ENCODE measurements around the gene RAB6B.

Gene RAB6B

DNA sequence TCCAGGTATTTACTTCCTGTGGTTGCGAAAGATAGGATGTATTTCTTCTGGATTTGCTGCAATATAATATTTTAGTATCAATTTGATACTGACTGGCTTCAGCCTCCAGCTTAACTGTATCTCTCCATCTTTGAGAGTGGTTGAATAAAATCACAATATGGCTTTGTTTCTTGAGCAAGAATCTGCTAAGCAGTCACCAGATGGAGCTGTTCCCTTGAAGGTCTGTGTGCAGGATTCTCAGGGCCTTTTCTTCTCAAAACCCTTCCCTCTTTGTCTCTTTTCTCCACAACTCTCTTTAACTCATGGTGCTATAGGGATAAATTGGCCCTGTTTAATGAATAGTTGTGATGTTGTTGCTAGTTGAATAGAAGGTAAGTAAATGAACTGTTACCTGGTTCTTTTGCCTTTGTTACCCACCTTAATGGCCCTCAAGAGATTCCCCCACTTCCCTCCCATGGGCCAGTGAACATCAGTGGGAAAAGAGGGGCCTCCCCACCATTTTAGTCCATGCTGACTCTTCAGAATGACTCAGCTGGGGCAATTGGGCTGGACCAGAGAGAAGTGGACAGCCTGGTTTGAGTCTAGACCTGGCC is 34.8 kb upstream of the RAB6B start:
- DNase-seq (ENCODE audit: low read depth in 2 of 2) = no peak

DNA sequence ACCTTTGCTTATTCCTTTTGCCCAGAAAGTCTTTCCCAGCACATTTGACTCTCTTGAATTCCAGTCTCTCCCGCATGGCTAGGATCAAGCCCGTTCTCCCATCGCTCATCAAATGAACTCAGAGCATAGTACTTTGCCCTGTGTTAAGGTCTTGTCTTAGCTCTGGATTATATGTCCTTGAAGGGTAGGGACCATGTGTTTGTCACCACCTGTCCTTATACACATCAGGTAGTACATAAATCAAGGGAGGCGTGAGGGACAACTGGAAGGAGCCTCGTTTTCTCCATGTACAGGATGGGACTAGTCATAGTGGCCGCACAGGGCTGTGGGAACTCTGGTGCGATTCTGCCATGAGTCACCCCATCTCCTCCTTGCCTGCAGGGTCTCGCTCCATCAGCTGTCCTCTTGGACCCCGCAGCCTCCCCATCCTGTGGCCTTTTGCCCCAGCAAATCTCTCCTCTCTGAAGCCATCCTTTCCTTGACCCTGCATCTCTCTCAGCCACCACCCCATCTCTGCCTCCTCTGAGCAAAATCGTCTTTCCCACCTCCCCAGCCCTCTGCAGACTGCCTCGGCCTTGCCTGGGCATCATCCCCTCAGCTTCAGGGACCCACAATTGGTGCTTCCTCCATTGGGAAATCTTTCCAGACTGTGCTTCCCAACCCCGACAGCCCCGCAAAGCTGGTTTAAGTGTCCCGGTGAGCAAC is 33.4 kb upstream of the RAB6B start:
- no peak for DNase-seq (ENCODE audit: low read depth in 2 of 2)

DNA sequence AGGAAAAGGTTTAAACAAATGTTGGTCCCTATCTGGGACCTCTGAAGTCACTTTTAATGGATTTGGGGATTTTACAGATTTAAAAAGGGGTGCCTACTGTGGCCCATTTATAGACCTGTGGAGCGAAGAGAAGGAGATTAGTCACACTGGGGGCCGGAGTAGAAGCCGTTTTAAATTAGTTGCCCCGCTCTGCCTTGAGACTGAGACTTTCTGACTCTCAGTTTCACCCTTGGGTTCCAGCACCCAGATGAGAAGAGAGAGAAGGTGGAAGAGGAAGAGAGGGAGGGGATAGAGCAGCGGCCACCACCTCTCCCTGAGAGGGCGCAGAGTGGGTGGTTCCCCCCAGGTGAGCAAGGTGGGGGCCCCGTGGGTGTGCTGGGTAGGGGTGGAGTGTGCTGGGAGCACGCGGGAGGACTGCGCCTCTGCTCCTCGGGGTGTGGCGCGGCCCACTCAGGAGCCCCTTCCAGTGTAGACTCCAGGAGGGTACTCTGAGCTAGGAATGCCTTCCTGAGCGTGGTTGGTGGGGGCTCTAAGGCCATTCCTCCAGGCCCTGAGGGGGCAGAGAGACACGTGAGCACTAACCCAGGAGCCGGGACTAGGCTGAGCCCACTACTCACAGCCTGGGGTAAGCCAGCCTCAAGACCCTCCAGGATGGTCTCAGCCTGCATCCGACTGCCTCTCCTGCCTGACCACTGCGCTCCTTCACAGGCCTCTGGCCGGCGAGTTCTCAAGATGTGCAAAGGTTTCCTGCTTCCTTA is 32.6 kb upstream of the RAB6B start:
- DNase-seq (ENCODE audit: low read depth in 2 of 2) = no peak

DNA sequence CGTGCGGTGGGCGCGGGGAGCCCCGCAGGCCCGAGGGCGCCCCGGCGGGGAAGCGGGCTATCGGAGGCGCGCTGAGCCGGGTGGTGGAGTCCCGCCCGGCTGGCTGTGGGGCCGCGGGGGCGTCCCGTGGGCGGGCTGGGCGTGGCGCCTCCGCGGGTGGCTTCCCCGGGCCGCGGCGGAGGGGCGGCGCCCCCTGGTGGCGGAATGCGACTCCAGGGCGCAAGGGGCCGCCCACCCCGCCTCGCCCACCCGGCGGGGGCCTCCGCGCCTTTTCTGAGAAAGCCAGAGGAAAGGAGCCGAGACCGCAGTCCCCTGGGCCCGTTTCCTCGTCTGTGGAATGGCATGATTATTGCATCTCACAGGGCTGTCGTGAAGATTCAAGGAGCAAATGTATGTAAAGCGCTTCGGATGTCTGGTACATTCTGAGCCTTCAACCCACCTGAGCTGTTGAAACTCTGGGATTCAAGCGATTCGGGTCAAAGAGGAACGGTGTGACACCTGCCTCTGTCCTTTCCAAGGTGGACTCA is 31.9 kb upstream of the RAB6B start:
- peak; percentile 57 to 63 for DNase-seq (ENCODE audit: low read depth in 2 of 2)

DNA sequence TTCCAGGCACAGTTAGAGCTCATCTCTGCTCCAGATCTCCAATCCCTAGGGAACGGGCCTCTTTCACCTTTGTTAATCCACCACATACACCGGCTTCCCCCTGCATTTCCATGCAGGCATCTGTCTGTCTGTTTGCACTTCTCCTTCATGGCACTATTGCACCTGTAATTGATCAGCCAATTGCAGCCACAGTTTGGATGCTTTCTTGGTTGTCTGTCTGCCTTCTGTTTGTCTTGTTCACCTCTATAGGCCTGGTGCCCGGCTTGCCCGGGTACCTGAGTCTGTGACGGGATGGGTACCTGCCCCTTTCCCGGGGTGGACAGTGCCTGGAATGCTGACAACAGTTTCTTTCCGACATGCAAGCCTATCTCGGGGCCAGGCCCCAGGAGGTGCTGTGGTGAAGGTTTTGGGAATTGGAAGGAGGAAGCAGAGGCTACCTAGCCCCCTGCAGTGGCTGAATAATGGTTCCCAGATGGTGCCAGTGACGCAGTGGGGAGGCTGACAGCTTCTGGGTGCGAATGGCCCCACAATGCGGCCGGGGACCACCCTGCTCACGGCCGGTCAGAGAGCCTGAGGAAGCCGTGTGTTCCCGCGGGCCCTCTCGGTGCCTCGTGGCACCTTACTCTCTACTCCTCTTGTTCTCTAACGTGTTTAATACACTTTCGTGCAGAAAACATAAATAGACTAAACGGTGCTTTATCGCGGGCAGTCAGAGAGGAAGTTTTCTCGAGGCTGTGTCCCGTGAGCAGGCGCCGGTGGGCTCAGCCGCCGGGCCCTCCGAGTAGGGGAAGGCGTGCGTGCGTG is 31.3 kb upstream of the RAB6B start:
- no peak for DNase-seq (ENCODE audit: low read depth in 2 of 2)

DNA sequence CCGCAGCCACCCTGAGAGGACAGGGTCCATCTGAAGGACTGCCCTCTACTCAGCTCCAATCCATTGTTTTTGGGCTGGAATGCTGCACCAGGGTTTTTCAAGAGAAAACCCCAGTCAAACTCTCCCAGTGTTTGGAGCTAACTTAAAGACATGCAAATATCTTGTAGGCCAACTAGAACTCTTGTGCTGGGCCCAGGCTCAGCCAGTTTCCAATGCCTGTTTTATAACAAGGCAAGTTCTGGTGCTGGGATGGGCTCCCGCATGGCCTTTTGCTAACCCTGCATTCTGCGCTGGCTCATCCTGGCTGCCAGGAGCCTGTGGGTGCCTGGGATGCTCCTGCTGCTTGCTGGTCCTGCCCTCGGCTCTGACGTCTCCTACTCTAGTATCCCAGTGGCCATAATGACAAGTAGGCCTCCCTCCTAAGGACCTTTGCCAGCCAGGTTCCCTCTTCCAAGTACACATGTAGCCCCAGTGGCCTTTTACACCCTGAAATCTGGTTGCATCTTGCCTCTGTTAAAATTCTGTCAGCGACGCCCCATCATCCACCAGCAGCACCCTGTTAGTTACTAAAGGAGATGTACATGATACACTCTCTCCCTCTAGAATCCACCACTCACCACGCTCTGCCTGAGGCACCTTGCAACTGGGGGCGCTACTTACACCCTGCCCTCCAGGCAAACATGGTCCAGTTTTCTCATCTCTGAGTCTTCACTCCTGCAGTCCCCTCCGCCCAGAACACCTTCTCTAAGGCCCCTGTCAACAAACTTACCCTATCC is 30.5 kb upstream of the RAB6B start:
- DNase-seq (ENCODE audit: low read depth in 2 of 2) = no peak

DNA sequence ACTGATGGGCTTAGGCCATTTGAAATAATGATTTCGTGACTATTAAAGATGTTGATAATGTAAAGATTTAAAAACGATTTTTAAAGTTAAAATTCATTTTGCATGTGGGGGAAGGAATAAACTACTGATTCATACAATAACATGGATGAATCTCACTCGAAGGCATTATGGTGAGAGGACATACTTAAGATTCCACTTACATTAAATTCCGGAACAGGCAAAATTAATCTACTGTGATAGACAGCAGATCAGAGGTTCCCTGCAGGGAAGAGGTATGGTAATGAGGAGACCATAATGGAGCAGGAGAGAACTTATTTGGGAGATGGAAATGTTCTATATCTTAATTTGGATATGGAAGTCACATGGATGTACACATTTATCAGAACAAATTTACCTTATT is 28.4 kb upstream of the RAB6B start:
- no peak for DNase-seq (ENCODE audit: low read depth in 2 of 2)

DNA sequence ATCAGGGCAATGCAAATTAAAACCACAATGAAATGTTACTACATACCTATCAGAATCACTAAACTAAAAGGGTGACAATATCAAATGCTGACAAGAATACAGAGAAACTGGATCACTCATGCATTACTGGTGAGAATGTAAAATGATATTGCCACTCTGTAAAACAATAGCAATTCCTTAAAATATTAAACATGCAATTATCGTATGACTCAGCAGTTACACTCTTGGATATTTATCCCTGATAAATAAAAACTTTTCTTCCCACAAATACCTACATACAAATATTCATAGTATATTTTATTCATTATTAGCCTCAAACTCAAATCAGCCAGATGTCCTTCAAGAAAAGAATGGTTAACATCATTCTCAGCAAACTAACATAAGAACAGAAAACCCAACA is 25.9 kb upstream of the RAB6B start:
- no peak for DNase-seq (ENCODE audit: low read depth in 2 of 2)

DNA sequence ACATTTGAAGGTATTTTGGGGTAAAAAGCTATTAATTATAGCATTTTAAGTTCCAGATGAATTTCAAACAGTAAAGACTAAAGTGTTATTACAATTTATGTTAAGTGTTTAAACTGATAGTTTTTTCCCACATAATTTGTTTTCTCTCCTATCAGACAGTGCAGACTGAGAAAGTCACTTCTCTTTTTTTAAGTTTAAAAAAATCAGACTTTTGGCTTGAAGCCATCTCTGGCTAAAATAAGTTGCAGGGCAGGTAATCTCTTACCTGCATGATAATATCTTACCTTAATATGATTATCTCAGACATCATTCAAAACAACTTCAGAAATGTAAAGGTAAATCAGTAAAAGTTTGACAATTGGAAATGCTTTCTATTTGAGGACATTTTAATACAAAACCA is 21.5 kb upstream of the RAB6B start:
- DNase-seq (ENCODE audit: low read depth in 2 of 2) = no peak

DNA sequence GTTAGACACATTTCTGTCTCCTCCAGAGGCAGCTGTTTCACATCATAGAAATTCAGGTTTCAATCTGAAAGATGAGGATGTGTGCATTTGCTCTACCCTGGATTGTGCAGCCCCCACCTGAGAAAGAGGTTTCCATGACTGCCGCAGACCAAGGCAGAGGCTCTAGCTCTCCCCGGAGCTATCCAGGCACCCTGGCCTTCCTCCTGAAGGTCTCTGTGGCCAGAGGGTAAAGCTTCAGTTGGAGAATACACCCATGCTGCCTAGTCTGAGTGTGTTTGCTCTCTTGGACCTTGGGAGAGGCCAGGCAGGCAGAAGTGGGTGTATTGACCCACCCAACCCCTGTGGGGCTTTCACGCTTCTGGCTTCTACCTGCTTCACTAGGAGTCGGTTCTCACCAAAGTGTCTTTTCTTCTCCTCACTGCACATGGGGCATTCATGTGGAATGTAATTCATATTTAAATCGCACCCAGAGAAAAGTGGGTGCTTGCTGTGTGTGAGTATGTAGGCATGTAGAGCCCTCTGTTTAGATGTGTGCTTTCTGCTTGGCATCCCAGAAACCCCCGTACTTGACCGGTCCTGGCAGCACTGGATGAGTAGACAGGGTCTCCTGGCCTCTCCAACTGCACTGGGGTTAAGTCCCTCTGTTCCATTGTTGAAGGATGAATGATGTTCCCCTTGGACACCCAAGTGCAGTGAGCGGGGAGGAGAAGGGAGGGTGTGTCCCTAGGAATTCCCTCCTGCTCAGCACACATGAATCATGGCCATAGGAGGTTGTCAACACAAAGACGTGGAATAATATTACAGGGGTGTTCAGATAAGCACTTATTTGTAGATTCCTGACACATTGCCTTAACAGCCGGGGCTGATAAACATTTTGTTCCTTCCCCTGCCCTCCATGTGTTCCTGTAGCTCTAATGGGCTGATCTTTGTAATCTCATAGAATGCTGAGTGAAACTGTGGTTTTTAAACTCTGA is 20.3 kb upstream of the RAB6B start:
- DNase-seq (ENCODE audit: low read depth in 2 of 2) = no peak

DNA sequence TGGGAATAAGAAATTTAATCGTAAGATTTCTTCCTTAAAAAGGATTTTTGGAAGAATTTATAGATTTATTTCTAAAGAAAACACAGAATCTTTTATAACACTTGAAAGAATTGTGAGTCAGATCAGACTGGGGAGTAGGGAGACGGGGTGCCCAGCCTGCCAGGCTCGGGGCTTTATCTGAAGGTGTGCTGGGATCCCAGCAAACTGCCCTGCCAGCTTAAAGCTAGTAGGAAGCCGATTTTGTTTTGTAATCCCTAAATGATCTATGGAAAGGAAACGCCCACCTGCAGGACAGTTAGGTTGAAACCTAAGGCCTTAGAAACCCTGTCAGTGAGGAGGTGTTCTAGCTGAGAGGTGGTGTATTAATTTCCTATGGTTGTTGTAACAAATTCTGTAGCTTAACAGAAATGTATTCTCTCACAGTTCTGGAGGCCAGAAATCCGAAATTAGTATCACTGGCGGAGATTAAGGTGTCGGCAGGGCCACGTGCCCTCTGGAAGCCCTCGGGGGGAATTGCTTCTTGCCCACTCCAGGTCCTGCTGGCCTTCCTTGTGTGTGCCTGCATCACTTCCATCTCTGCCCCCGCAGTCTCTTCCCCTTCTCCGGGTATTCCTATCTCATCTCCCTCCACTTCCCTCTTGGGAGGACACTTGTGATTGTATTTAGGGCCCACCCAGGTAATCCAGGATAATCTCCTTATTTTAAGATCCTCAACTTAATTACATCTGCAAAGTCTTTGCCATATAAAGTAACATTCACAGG is 19.3 kb upstream of the RAB6B start:
- no peak for DNase-seq (ENCODE audit: low read depth in 2 of 2)

DNA sequence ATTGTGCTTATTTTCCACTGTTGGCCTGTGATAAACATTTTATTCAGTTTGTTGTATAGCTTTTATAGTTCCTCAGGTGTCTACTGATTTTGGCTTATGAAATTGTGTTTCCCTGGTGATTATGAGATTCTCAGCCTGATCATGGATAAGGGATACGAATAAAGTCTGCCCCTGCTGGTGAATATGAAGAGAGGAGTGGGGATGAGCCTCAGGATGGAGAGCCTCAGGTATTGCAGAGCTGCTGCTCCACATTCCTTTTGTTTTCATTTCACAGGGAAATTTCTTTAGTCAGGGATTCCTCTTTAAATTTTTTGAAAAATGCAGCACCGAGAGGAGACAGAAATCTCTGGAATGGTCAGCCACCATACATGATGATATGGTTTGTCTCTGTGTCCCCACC is 14.7 kb upstream of the RAB6B start:
- no peak for DNase-seq (ENCODE audit: low read depth in 2 of 2)

DNA sequence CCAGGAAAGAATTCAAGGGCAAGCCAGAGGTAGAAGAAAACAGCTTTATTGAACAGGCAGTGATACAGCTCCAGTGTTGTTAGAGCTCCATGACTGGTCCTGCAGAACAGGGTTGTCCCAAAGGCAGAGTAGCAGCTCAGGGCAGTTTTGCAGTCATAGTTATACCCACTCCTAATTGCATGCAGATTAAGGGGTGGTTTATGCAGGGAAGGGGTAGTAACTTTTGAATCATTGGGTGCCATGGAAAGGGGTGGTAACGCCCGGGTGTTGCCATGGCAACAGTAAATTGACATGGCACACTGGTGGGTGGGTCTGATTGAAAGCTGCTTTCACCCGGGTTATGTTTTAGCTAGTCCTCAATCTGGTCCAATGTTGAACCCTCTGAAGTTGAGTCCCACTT is 9.7 kb upstream of the RAB6B start:
- DNase-seq (ENCODE audit: low read depth in 2 of 2) = no peak

DNA sequence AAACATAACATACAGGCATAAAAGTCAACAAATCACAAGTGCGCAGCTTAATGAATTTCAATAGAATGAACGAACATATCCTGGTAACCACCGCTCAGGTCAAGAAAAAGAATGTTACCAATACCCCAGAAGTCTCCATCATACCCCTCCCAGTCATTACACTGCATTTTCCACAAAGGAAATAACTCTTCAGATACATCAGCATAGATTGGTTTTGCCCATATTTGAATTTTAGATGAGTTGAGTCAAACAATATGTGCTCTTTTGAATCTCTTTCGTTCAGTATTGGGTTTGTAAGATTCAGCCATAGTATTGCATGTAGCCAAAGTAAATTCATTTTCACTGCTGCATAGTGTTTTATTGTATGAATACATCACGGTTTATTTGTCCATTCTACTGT is 6.2 kb upstream of the RAB6B start:
- DNase-seq (ENCODE audit: low read depth in 2 of 2) = no peak

DNA sequence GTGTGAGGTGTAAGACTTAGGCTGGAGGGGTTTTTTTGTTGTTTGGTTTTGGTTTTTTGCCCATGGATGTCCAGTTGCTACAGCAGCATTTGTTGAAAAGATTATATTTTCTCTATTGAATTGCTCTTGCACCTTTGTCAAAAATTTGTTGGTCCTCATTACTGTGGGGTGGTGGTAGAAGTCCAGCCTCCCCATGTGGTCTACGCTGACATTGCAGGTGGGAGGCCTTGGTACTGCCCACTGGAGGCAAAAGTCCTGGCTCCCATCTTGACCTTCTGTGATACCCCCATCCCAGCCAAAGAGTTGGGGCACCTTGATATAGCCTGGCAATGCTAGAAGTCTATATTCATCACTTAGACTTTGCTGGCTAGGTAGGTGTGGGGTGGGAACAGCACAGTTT is 5.4 kb upstream of the RAB6B start:
- no peak for DNase-seq (ENCODE audit: low read depth in 2 of 2)

DNA sequence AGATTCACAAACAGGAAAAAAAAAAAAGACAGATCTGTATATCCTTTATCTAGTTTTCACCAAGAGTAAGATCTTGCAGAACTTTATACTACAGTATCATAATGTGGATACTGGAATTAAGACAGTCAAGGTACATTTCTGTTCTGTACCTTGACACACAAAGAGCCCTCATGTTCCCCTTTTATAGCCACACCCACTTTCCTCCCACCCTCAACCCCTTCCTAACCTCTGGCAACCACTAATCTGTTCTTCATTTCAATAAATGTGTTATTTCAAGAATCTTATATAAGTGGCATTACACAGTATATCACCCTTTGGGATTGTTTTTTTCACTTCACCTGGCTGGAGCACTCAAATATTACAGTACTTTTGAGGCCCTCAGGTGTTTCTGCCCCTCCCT is 3.6 kb upstream of the RAB6B start:
- no peak for DNase-seq (ENCODE audit: low read depth in 2 of 2)

DNA sequence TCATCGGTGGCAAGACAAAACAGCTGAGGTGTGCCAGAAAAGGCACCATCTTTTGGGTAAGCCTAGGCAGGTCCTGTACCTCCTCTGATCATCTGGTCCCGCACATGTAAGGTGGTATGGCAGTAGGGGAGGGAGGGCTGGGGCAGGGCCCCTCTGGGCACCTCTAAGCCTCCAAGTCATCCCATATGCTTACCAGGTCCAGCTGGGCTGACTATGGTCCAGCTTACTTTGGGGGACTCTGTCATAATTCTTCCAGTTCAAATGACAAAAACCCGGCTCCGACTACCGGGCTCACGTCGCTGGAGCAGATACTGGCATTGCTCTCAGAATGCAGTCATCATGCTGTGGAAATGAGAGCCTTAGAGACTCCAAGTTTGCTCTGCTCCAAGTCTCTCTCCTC is 1.9 kb upstream of the RAB6B start:
- DNase-seq (ENCODE audit: low read depth in 2 of 2) = no peak

DNA sequence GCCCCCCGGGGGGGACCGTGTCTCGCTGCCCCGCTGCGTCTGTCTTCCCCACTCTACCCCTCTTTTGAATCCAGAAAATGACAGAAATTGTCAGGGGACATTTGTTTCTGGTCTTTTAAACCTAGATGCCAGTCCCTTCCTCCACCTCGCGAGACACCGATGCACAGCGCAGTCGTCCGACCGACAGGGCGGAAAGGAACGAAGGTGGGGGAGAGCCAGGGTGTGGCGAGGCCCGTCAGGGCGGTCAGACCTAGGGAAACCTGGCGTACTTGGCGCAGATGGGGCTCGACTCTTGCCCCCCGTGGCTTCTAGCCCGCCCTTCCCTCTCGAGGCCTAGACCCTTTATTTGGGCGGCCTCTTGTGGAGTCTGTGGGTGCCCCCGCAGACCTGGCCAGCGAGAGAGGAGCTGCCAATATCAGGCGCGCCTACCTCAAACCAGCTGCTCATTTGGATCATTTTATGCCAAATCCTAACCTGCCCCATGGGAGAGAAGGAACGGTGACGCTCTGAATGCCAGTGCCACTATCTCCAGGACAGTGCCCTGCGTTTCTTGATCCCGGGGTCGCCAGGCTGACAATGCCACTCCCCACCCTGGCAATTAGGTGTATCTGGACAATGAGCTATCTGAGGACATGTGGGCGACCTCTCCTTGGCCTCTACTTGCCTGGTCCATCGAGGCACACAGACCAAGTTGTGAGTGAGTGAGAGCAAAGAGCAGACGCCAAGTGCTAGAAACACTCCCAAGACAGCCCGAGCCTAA is 500 bp upstream of the RAB6B start:
- DNase-seq (ENCODE audit: low read depth in 2 of 2) = no peak
